Activated CD8-positive, alpha-beta memory T cell treated with anti-CD3 and anti-CD28 coated beads for 24 hours (primary cell): ENCODE data around the gene NMNAT1.
"Not testable (repeated sequence)": the region's sequence is repeated elsewhere in the genome, so short reads cannot be mapped to it uniquely, and the experiment has no call there.

Experiments used
- DNase-seq: peaks from one replicate; pipeline ENCODE4 v3.0.0-alpha.2; 2020

Gene NMNAT1

GRCh38 chr1:9942939-9943788 is at the start of gene NMNAT1, which contains the start of gene LZIC:
Gene NMNAT1 (plus strand): TSS chr1:9943475. CDS start chr1:9972074, 28,599 bp downstream.
Gene LZIC (minus strand): TSS chr1:9943391. CDS start chr1:9936619, 6,772 bp downstream.
- DNase-seq = peak; percentile 95

DNA sequence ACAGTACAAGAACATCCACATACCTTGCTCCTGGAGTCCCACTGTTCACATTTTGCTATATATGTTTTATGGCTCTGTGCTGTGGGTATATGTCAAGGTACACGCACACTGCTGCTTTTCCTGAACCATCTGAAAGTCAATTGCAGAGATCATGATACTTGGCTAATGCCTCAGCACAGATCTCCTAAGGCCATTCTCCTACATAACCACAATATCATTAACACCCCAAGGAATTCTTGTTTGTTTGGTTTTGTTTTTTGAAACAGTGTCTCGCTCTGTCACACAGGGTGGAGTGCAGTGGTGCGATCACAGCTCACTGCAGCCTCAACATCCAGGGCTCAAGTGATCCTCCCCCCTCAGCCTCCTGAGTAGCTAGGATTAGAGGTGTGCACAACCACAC is 49.2 kb upstream of the NMNAT1 start:
- no peak for DNase-seq

- no peak for DNase-seq
Observed at GRCh38 chr1:9900142-9901043, 42.9 kb upstream of the NMNAT1 start.

GRCh38 chr1:9901148-9902059 is 41.9 kb upstream of the NMNAT1 start:
- DNase-seq = no peak

- no peak for DNase-seq
Observed at GRCh38 chr1:9902060-9902452, 41.2 kb upstream of the NMNAT1 start.

DNA sequence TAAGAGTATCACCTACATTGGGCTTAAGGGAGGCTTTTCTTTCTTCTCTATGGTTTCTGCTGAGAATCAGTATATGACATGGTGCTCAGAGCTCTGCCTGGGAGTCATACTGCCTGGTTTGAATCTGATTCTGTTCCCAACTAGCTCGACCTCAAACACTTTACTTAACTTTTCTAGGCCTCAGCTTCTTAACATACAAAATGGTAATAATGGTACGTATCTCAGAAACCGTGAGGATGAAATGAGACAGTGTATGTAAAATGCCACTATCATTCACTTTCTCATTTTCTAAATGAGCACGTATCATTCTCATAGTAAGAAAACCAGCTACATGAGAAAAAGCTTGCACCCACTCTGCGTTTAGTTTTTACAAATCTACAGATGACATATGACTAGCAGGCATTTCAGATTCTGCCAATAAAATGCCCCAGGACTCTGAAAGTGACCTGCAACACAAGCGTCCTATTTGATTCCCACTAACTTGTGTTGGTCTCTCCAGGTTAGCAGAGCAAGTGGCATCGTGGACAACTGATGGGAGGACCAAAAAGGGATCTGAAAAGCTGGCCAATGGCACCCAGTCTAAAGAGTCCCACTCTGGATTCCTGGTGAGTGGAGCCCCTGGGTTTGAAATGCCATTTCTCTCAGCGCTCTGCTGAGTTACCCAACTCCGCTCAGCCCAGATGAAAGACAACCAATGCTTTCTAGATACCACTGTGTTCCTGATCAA is 39.3 kb upstream of the NMNAT1 start:
- no peak for DNase-seq

DNA sequence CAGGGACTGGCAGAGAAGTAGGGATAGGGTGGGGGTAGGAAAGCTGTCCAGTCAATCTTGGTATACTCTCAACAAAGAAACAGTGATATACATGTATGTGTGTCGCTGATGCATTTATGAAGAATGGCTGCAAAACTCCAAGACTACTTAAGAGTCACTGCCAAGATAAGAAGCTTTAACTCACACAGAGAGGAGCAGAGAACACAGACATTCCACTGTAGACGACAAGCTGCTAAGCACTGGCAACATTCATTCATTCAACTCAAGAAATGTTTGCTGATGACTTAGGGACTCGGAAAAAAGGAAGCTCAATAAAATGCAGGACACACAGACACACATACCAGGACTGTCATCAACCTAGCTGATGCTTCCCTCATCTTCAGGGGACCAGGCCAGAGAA is 38.7 kb upstream of the NMNAT1 start:
- no peak for DNase-seq

GRCh38 chr1:9905010-9905409 is 38.3 kb upstream of the NMNAT1 start:
- no peak for DNase-seq

GRCh38 chr1:9906466-9906865 is 36.8 kb upstream of the NMNAT1 start:
- no peak for DNase-seq

- DNase-seq = no peak
Observed at GRCh38 chr1:9907441-9907840, 35.8 kb upstream of the NMNAT1 start.

- no peak for DNase-seq
Observed at GRCh38 chr1:9908871-9909233, 34.4 kb upstream of the NMNAT1 start.

DNA sequence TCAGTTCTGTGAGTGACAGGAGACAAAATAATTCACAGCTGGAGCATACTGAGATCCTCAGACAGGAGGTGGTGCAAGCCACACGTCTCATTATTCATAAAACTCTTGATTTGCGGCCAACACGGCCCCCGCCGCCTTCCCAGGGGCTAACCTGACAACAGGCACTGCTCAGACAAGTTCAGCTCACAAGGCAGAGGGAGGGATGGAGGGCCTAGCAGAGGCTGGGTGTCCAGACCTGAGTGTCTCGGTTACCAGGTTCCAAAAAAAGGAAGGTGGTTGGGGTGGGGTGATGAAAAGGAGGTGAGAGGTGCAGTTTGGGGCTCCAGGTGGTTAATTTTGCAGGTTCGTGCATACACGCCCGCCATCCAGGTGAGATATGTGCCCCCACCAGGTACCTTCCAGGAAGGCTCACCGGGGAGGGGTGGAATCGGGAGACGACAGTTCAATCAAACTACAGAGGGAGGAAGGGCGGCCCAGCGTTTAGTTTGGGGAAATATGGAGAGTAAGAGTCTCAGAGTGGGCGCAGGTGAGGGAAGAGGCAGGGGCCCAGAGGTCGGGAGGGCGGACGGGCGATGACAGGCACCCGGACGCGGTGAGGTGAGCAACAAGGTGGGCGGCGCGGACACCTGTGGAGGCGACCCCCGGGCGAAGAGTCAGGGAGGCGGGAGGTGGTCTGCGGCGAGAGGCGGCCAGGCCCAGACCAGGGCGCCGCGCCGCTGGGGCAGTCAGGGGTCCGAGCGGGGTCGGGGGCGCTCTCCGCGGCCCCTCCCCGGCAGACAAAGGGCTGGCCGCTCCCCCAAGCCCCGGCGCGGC is 33.8 kb upstream of the NMNAT1 start:
- DNase-seq = peak; percentile 73

GRCh38 chr1:9910076-9910422 is 33.2 kb upstream of the NMNAT1 start, which contains the start of gene CTNNBIP1:
Gene CTNNBIP1 (minus strand): TSS chr1:9910269. CDS start chr1:9872064, 38,205 bp downstream.
- no peak for DNase-seq

- DNase-seq = peak; percentile 100
Observed at GRCh38 chr1:9910423-9911178, 32.7 kb upstream of the NMNAT1 start.

GRCh38 chr1:9912264-9912936 is 30.9 kb upstream of the NMNAT1 start:
- DNase-seq = no peak

GRCh38 chr1:9914610-9914937 is 28.7 kb upstream of the NMNAT1 start:
- DNase-seq = no peak

DNA sequence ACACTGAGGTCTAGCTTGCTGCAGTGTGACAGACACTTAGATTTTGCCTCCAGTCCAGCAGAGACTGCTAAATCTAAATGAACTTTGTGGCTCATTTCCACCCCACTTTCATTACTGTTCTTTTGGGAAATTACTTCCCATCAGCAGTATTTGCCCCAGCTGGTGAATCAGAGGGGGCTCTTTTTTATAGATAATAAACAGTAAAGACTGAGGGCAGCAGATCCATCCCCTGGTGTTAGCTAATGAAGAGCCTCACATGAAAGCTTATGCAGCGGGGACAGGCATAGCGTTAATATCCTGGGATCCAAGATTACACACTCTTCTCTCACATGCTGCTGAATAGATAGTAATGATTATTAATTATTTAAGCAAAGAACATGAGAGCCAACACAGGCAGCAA is 26.8 kb upstream of the NMNAT1 start:
- DNase-seq = no peak

GRCh38 chr1:9917495-9917894 is 25.8 kb upstream of the NMNAT1 start:
- not testable (repeated sequence) for DNase-seq

DNA sequence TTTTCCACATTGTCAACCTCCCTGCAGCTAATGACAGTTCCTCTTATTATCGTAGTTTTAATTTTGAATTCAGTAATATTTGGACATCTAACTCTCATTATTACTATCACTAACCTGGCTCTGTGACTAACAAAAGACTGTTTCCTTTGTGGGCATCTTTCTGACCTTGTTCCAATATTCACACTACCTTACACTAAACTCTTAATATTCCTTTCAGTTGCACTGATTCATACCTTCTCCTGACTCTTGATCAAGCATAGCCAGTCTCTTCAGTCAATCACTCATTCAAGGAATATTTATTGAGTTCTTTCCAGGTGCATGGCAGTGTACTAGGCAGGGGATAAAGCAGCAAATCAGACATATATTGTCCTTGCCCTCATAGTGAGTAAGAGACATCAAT is 25.4 kb upstream of the NMNAT1 start:
- DNase-seq = no peak

GRCh38 chr1:9920606-9921005 is 22.7 kb upstream of the NMNAT1 start:
- DNase-seq = no peak
